A549 treated with CpdA at 1 μM for 4 hours (cell line): Measurements from ENCODE around the gene GSTT2. TPM values are rescaled to one million over a fixed set of nuclear protein-coding genes. Genes with fewer than 3 reads are reported as not detected.

Experiments used
- total RNA-seq: library from RNA; stranded (reverse); fragments of 200-300 nt; extraction: Qiagen RNA extraction; gene quantifications from 5 replicates; pipeline ENCODE4 v1.2.3, GENCODE V29; 2022; ENCODE audit warnings: low read depth

The GSTT2 gene
- total RNA-seq = not detected in 5 replicates

GRCh38 chr22:23979557-23980240 lies at the start of gene GSTT2:
Gene GSTT2, plus strand, starts transcription at chr22:23980134.

DNA sequence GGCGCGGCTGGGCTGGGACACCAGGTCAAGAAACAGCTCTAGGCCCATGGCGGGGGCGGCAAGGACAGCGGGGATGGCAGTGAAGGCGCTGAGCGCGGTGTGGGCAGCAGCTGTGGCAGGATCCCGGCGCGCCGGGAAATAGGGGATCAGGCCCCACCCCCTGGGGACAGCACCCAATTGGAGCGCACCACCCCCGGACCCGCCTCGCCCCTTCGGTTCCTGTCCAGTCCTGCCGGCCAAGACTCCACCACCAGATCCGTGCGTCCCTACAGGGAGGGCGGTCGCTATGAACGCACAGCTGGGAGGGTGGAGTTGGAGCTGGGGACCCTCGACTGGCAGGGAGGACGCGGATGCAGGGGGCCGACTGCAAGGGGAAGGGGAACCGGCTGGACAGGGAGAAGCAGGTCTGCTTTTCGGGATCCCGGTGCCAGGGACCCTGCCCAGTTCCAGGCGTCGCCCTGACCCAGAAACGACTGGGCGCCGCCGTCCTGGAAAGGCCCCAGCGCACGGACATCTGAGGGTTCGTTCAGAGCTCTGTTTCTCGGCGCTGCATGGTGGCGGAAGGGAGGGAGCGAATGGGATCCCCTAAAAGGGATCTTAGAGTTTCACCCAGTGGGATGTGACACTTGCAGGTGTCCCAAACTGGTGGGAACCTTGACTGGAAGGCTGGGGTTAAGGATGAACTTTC lies 18.7 kb upstream of the GSTT2 start, which contains the start of gene GSTT2B:
TSS of gene GSTT2B (minus strand) at position 112 of the 688 bp plus-strand sequence. CDS start at position 48, 64 bp downstream.

GRCh38 chr22:23966568-23966967 lies 13.4 kb upstream of the GSTT2 start, which contains the start of gene DDTL:
Gene DDTL, plus strand, starts transcription at chr22:23966888. Its CDS starts 27 bp downstream, at chr22:23966915.

DNA sequence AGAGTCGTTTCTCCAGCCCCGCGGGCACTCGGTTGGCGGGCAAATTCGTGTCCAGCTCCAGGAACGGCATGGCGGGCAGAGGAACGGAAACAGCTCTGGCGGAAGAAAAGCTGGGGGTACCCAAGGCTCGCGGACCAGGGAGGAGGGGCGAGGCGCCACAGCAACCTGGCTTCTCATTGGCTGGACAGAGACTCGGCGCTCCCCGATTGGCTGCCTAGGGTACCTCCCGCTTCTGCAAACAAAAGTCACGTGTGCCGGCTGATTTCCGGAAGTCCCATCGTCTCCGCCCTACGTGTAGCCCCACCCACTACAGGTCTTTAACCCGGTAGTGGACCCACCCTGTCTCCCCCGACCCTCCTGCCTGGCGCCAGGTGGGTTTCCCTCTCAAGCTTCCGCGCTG lies 5.6 kb upstream of the GSTT2 start, which contains the start of gene DDT:
TSS of gene DDT (minus strand) at position 97 of the 400 bp plus-strand sequence. CDS start at position 70, 27 bp downstream.

GRCh38 chr22:24005201-24005600 lies 25.3 kb downstream of the GSTT2 start, which contains the start of gene GSTT4:
Gene GSTT4, minus strand, starts transcription at chr22:24005453. Its CDS starts 97 bp downstream, at chr22:24005356.

Other genes with a start within 250 kb of the GSTT2 start
- gene ZNF70, start 229.0 kb upstream of the GSTT2 start, total RNA-seq = 0.86 to 1.2 TPM (median 1.0 TPM) in 5 replicates
- gene VPREB3, start 225.7 kb upstream of the GSTT2 start, total RNA-seq = 0.39 to 1.6 TPM (median 0.79 TPM) in 4 of 5 replicates, not detected in the other
- gene C22orf15, start 217.1 kb upstream of the GSTT2 start, total RNA-seq = not detected in 5 replicates
- gene CHCHD10, start 212.2 kb upstream of the GSTT2 start, total RNA-seq = 75.0 to 180 TPM (median 165 TPM) in 5 replicates
- gene MMP11, start 207.3 kb upstream of the GSTT2 start, total RNA-seq = 0.09 to 0.18 TPM (median 0.12 TPM) in 4 of 5 replicates, not detected in the other
- 51.1 to 56.6 TPM (median 55.8 TPM) in 5 replicates for gene SMARCB1, start 193.2 kb upstream of the GSTT2 start, total RNA-seq
- gene DERL3, start 141.1 kb upstream of the GSTT2 start, total RNA-seq = 0.22 to 0.64 TPM (median 0.52 TPM) in 5 replicates
- 7.6 to 9.9 TPM (median 9.5 TPM) in 5 replicates for gene SLC2A11, start 122.3 kb upstream of the GSTT2 start, total RNA-seq
- gene MIF, start 85.8 kb upstream of the GSTT2 start, total RNA-seq = 464 to 961 TPM (median 856 TPM) in 5 replicates
- gene GSTT2B, start 18.9 kb upstream of the GSTT2 start, total RNA-seq = 0.28 to 0.48 TPM (median 0.40 TPM) in 4 of 5 replicates, not detected in the other
- 1.5 to 2.0 TPM (median 1.8 TPM) in 5 replicates for gene DDTL, start 13.2 kb upstream of the GSTT2 start, total RNA-seq
- 108 to 167 TPM (median 151 TPM) in 5 replicates for gene DDT, start 5.7 kb upstream of the GSTT2 start, total RNA-seq
- not detected in 5 replicates for gene GSTT4, start 25.3 kb downstream of the GSTT2 start, total RNA-seq
- 15.3 to 24.3 TPM (median 21.2 TPM) in 5 replicates for gene CABIN1, start 31.2 kb downstream of the GSTT2 start, total RNA-seq
- gene SUSD2, start 201.4 kb downstream of the GSTT2 start, total RNA-seq = 49.2 to 65.0 TPM (median 59.3 TPM) in 5 replicates